ENCODE data around the gene NDUFAF2.

Gene NDUFAF2

DNA sequence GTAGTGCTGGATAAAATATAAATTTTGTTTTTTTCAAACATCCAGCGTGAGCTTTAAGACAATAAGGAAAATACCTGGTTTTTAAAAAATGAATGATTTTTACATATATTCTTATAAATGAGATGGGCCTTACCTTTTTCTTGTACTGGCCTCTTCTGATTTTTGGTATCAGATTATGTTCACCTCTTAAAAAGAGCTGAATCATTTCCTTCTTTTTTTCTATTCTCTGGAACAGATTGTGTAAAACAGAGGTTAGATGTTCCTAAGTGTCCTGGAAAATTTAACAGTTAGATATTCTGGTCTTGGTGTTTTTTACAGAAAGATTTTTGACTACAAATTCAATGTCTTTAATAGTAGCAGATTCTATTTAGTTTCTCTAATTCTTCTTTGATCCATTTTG, 74.6 kb downstream of the NDUFAF2 start:
- no peak for TF ChIP-seq CTCF (IDR thresholded peaks at IDR 0.05; ENCODE audit: insufficient read depth, low read length, poor library complexity, severe bottlenecking)
- DNase-seq (ENCODE audit: extremely low read depth, insufficient read length) = no peak
- H3K27me3 ChIP-seq (replicated peaks; ENCODE audit: control insufficient read depth, insufficient read depth, low read length) = no peaks in the 10 kb centered on the region

GRCh38 chr5:61020415-61020814, 75.4 kb downstream of the NDUFAF2 start:
- H3K27me3 ChIP-seq (replicated peaks; ENCODE audit: control insufficient read depth, insufficient read depth, low read length) = no peaks in the 10 kb centered on the region
- TF ChIP-seq CTCF (IDR thresholded peaks at IDR 0.05; ENCODE audit: insufficient read depth, low read length, poor library complexity, severe bottlenecking) = no peak
- DNase-seq (ENCODE audit: extremely low read depth, insufficient read length) = no peak
- no peak overlapping the region for H3K4me3 ChIP-seq (replicated peaks; ENCODE audit: low read depth, low read length)
- no peaks in the 10 kb centered on the region for H3K36me3 ChIP-seq (ENCODE audit: control insufficient read depth, insufficient read depth, low read length)

More for the DNA sequence above, 74.6 kb downstream of the NDUFAF2 start:
- Histone ChIP-seq H3K4me3 (replicated peaks; ENCODE audit: low read depth, low read length) (no peak overlapping the region), H3K36me3 (ENCODE audit: control insufficient read depth, insufficient read depth, low read length) (no peaks in the 10 kb centered on the region)

GRCh38 chr5:61023131-61023530, 78.1 kb downstream of the NDUFAF2 start:
- Histone ChIP-seq H3K4me3 (replicated peaks; ENCODE audit: low read depth, low read length) (no peak overlapping the region), H3K36me3 (ENCODE audit: control insufficient read depth, insufficient read depth, low read length) (no peaks in the 10 kb centered on the region), H3K27me3 (replicated peaks; ENCODE audit: control insufficient read depth, insufficient read depth, low read length) (no peaks in the 10 kb centered on the region)
- no peak for DNase-seq (ENCODE audit: extremely low read depth, insufficient read length)
- no peak for TF ChIP-seq CTCF (IDR thresholded peaks at IDR 0.05; ENCODE audit: insufficient read depth, low read length, poor library complexity, severe bottlenecking)

DNA sequence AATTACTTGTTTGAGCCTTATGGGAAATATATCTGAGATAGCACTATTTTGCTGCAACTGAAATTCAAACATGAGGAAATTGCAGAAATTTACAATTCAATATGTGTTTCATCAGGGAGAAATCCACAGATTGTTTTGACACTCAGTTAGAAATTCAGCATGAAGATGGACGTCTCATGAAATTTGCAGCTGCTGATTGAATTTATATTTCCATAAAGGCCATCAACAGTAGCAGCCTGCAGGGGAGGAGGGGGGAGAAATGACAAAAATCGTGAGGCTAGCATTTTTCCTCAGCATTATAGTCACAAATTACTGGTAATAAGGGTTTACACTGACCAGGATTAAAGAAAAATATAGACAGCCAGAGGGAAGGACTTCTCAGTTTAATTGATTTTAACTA, 81.0 kb downstream of the NDUFAF2 start:
- no peaks in the 10 kb centered on the region for H3K27me3 ChIP-seq (replicated peaks; ENCODE audit: control insufficient read depth, insufficient read depth, low read length)
- H3K4me3 ChIP-seq (replicated peaks; ENCODE audit: low read depth, low read length) = no peak overlapping the region
- TF ChIP-seq CTCF (IDR thresholded peaks at IDR 0.05; ENCODE audit: insufficient read depth, low read length, poor library complexity, severe bottlenecking) = no peak
- DNase-seq (ENCODE audit: extremely low read depth, insufficient read length) = no peak
- H3K36me3 ChIP-seq (ENCODE audit: control insufficient read depth, insufficient read depth, low read length) = no peaks in the 10 kb centered on the region

- no peaks in the 10 kb centered on the region for H3K27me3 ChIP-seq (replicated peaks; ENCODE audit: control insufficient read depth, insufficient read depth, low read length)
- no peak for TF ChIP-seq CTCF (IDR thresholded peaks at IDR 0.05; ENCODE audit: insufficient read depth, low read length, poor library complexity, severe bottlenecking)
- H3K36me3 ChIP-seq (ENCODE audit: control insufficient read depth, insufficient read depth, low read length) = no peaks in the 10 kb centered on the region
- DNase-seq (ENCODE audit: extremely low read depth, insufficient read length) = no peak
- no peak overlapping the region for H3K4me3 ChIP-seq (replicated peaks; ENCODE audit: low read depth, low read length)
Measured at GRCh38 chr5:61028382-61028781, 83.4 kb downstream of the NDUFAF2 start.

DNA sequence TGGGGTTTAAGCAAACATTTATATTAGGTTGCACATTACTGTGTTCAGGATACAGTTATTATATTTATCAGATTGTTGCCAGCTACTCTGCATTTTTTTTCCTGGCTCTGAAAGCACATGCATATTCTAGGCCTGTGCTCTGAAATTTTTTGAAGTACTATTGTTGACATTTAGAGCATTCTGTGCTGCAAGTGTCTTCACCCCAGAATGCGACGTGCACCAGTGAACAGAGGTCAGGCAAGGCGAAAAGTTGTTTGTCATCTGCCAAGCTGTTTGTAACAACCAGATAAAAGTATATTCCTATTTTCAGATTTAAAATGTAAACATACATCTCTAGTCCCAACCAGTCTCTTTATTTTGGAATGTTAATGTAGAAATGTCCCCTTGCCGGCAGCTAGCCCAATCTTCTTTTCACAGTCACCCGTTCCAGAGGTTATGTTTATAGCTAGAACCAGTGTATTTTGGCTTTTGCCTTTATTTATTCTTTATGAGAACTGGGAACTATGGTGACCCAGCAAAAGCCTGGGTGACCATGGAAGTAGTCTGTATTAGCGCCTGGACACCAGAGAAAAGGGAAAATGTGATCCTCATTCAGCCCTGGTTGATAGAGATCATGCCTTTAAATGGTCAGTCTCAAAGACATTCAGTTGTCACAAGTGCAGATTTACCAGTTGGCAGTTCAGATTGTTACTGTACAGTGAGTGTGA, 84.6 kb downstream of the NDUFAF2 start:
- DNase-seq (ENCODE audit: extremely low read depth, insufficient read length) = no peak
- Histone ChIP-seq H3K36me3 (ENCODE audit: control insufficient read depth, insufficient read depth, low read length) (no peaks in the 10 kb centered on the region), H3K27me3 (replicated peaks; ENCODE audit: control insufficient read depth, insufficient read depth, low read length) (no peaks in the 10 kb centered on the region), H3K4me3 (replicated peaks; ENCODE audit: low read depth, low read length) (no peak overlapping the region)
- TF ChIP-seq CTCF (IDR thresholded peaks at IDR 0.05; ENCODE audit: insufficient read depth, low read length, poor library complexity, severe bottlenecking) = no peak
